RWPE2 (cell line): Measurements from ENCODE around the gene HPSE.

Source experiments
- ATAC-seq: fragments of 200-7000 bp; cut with Tn5 transposase; 3 replicates; pipeline ENCODE4 v1.9.1; 2021; ENCODE audit warnings: low read depth
- DNase-seq: peaks from one replicate; pipeline ENCODE4 v3.0.0-alpha.2; 2020; ENCODE audit warnings: low spot score
- H3K27ac ChIP-seq: fragments of 450-650 bp; 2 replicates; pipeline ENCODE4 v1.5.1; 2017; ENCODE audit warnings: mild to moderate bottlenecking; ENCODE audit not compliant: poor library complexity, severe bottlenecking
- H3K27me3 ChIP-seq: fragments of 250-450 bp; sonication (Bioruptor Pico); 2 replicates; pipeline ENCODE4 v1.5.1; 2021; ENCODE audit warnings: mild to moderate bottlenecking, moderate library complexity; ENCODE audit not compliant: insufficient read depth, poor library complexity, severe bottlenecking
- H3K36me3 ChIP-seq: fragments of 250-450 bp; sonication (Bioruptor Pico); 2 replicates; pipeline ENCODE4 v1.5.1; 2020; ENCODE audit warnings: low read depth, mild to moderate bottlenecking, moderate library complexity
- H3K4me1 ChIP-seq: fragments of 250-450 bp; sonication (Bioruptor Pico); 2 replicates; pipeline ENCODE4 v1.5.1; 2021; ENCODE audit warnings: mild to moderate bottlenecking, moderate library complexity; ENCODE audit not compliant: insufficient read depth, poor library complexity, severe bottlenecking
- H3K4me3 ChIP-seq: fragments of 250-450 bp; sonication (Bioruptor Pico); 2 replicates; pipeline ENCODE4 v1.5.1; 2021; ENCODE audit warnings: mild to moderate bottlenecking, moderate library complexity; ENCODE audit not compliant: severe bottlenecking
- H3K9me3 ChIP-seq: fragments of 250-450 bp; sonication (Bioruptor Pico); 2 replicates; pipeline ENCODE4 v1.5.1; 2021; ENCODE audit warnings: mild to moderate bottlenecking, moderate library complexity; ENCODE audit not compliant: severe bottlenecking
- TF ChIP-seq, protein P1 (sequence below): fragments of 450-650 bp; IDR thresholded peaks from one replicate; pipeline ENCODE4 v1.5.1; 2017; ENCODE audit warnings: mild to moderate bottlenecking, moderate library complexity; ENCODE audit not compliant: poor library complexity, severe bottlenecking

HPSE gene

DNA sequence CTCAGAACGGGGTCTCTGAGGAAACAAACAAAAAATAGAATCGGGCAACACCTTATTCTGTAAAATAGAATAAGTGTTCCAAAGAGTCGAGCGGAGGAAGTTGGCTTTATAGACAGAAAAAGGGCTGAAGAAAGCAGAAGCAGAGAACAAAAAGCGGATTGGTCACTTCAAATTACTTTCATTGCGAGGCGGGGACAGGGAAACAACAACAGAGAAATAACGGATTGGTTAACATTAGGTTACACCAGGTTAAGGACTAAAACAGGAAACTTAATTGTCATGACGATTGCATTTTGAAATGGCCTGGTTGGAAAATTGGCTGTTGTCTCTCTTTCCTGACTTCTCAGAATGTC is 49.6 kb downstream of the HPSE start:
- Histone ChIP-seq H3K4me3 (peak overlapping the region; percentile 77), H3K36me3 (no peaks in the 10 kb centered on the region), H3K9me3 (no peaks in the 10 kb centered on the region), H3K27me3 (no peaks in the 10 kb centered on the region), H3K4me1 (peaks cover 14% of the 10 kb centered on the region), H3K27ac (peak overlapping the region; percentile 72)
- ATAC-seq (no peak), DNase-seq (no peak)
- TF ChIP-seq, protein P1, sequence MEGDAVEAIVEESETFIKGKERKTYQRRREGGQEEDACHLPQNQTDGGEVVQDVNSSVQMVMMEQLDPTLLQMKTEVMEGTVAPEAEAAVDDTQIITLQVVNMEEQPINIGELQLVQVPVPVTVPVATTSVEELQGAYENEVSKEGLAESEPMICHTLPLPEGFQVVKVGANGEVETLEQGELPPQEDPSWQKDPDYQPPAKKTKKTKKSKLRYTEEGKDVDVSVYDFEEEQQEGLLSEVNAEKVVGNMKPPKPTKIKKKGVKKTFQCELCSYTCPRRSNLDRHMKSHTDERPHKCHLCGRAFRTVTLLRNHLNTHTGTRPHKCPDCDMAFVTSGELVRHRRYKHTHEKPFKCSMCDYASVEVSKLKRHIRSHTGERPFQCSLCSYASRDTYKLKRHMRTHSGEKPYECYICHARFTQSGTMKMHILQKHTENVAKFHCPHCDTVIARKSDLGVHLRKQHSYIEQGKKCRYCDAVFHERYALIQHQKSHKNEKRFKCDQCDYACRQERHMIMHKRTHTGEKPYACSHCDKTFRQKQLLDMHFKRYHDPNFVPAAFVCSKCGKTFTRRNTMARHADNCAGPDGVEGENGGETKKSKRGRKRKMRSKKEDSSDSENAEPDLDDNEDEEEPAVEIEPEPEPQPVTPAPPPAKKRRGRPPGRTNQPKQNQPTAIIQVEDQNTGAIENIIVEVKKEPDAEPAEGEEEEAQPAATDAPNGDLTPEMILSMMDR = no peak

DNA sequence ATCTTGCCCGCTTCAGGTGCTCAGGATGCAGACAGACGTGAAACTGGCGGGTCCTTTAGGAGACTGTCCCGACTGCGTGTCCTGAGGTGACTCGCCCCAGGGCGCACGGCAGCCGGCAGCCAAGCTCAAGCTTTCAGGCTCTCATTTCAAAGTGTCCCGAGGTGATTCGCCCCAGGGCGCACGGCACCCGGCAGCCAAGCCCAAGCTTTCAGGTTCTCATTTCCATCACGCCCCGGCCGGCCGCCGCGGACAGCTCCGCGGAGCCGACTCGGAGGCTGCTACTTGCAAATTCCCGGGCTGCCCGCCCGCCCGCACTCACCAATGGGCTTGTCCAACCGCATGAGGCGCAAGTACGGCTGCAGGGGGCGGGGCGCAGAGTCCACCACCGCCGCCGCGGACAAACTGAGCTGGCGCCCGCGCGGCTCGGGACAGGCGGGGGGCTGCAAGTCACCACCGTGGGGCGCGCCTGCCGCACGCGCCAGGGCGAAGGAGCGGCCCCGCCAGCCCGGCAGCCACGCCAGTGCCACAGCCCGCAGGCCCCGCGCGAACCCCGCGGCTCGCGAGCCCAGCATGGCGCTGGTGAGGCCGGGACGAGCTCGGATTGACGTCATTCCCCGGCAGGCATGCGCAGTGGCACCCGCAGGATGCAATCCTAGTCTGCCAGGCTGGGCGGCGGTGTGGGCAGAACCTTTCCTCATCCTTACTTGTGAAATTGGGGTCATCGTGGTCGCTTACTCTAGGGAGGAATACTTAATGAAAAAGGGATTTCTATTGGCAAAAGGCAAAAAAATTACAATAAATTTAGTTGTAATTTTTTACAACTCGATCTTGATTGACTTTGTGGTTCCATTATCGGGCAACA is 50.2 kb downstream of the HPSE start, which contains the start of gene COQ2:
COQ2 (minus strand) TSS at position 606 of the 862 bp plus-strand sequence; CDS start at position 572, 34 bp downstream.
- Histone ChIP-seq H3K4me3 (peak within 1 kb of the TSS; percentile 77), H3K36me3 (no peaks in the 10 kb centered on the region; the same call in 1 of the 2 replicates), H3K27me3 (no peaks in the 10 kb centered on the region), H3K4me1 (peaks cover 14% of the 10 kb centered on the region), H3K27ac (peak within 1 kb of the TSS; percentile 72), H3K9me3 (no peaks in the 10 kb centered on the region)
- DNase-seq (peak; percentile 93), ATAC-seq (peak; percentile 87)
- TF ChIP-seq, protein P1 = peak; percentile 55

DNA sequence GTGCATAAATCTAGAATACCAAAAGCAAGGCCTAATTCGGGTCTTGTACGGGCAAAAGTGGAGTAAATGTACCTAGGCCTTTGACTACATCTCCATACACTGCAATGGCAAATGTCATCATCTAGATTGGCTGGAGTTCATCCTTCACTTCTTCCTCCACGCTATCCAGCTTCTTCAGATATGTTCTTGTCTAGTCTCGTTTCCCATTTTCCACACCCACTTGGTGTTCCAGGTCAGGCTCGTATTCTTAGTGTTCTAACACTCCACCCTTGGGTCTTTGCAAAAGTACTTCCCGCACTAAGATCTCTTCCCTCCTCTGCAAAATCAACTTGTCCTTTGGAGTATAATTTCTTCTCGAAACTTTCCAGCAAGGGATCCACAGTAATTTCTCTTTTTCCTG is 51.5 kb downstream of the HPSE start:
- Histone ChIP-seq H3K27me3 (no peaks in the 10 kb centered on the region), H3K4me1 (peaks cover 14% of the 10 kb centered on the region), H3K27ac (peak overlapping the region; percentile 72), H3K36me3 (peaks cover 11% of the 10 kb centered on the region), H3K9me3 (no peaks in the 10 kb centered on the region), H3K4me3 (no peak overlapping the region)
- ATAC-seq = no peak
- TF ChIP-seq, protein P1 = no peak
- no peak for DNase-seq

DNA sequence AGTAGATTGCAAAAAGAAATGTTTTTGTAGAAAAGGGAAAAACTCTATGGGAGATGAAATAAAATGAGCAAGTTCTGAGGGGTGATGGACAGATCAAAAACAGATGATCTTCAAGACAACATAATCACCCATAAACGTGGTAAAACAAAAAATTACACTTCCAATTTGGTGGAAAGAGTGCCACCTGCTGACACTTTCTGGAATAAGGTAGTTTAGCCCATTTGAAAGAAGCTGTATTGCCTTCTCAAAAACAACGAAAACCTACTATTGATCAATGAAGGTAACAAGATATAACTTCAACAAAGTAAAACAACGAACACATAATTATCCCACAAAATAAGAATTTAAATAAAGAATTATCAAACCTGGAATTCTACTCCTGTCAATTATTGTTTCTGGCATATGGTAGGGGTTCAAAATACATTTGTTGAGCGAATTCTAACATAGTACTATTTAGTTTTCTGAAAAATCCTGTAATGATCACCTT is 52.6 kb downstream of the HPSE start:
- ATAC-seq = no peak
- Histone ChIP-seq H3K27ac (no peak overlapping the region), H3K4me1 (peaks cover 14% of the 10 kb centered on the region)

More for the DNA sequence above, 52.6 kb downstream of the HPSE start:
- Histone ChIP-seq H3K36me3 (peaks cover 21% of the 10 kb centered on the region), H3K9me3 (no peaks in the 10 kb centered on the region), H3K27me3 (no peaks in the 10 kb centered on the region), H3K4me3 (no peak overlapping the region)
- no peak for DNase-seq
- TF ChIP-seq, protein P1 = peak; percentile 90
